Right hindlimb (tissue), 1 donor: ENCODE results near the gene LIN7C.
A peak's percentile ranks its signal among the peaks of the same experiment; 100 is the strongest.

Source experiments
- DNase-seq: peaks from one replicate; pipeline ENCODE4 v3.0.0-alpha.2; 2018

Gene LIN7C

DNA sequence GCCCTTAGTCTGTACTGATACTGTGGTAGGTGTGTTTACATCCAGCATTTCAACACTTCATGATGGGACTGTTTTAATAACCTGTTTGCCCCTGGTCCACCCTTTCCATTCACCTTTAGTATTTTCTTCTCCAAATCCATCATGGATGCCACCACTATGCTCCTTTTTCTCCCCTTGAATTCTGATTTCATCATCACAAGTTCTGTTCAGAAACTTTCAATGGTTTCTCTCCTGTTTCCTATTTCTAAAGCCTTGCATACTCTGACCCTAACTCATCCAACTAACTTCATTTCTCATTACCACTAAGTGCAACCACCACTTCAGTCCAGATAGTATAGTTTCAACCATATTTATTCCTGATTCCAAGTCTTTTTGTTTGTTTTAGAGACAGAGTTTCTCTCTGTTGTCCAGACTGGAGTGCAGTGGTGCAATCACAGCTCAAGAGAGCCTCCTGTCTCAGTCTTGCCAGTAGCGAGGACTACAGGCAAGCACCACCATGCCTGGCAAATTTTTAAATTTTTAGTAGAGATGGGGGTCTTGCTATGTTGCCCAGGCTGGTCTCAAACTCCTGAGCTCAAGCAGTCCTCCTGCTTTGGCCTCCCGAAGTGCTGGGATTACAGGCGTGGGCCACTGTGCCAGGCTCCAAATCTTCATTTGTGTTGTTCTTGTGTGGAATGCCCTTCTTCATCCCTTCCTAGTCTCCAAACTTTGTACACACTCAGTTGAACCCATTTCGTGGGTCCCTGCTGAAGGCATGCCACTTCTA is 1.2 kb upstream of the LIN7C start:
- no peak for DNase-seq

DNA sequence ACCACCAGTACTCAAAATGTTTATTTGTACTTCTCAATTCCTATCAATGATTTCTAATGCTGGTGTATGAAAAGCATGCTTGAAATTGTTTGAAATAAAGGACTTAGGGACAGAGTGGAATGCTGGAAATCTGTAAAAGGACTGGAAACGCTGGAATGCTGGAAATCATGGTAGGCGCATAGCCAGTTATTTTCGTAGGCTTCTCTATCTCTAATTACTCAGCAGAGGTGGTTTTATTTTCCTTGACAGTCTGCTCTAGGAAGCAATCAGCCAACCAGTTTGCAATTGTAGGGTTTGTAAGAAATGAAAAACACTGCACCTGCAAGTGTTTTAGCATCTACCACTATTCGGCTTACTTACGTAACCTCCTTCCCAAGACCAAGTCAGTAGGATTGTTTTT is 788 bp downstream of the LIN7C start:
- no peak for DNase-seq

DNA sequence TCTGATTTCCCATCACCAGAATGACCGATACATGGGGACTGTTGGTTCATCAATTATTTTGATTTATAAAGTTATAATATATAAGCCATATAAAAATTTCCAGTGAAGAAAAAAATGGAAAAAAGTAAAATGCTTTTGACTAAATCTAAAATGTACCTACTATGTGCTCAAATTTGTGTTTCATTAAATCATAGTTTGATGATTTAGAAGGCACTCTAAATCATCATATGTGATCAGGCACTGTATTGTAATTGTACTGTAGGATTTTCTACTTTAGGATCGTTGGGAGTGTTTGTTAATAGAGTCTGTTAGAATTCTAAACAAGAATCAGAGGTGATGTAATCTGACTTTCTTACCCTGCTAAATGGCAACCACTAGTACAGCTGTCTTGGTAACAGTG is 2.4 kb downstream of the LIN7C start:
- DNase-seq = no peak

DNA sequence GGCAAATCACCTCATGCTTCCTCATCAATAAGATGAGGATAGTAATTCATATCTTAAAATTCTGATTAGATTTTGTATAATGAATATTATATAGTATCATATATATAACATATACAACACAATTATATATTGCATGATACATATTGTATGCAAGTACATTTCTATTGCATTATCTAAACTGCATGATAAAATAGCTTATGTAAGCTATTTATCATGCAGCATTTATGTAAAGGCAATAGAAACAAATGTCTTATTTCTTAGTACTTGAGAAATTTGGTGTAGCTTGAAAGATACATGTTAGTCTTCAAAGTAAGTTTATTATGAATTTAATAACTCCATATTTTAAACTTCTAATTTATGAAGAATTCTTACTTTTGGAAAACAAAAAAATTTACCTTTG is 5.5 kb downstream of the LIN7C start:
- no peak for DNase-seq

DNA sequence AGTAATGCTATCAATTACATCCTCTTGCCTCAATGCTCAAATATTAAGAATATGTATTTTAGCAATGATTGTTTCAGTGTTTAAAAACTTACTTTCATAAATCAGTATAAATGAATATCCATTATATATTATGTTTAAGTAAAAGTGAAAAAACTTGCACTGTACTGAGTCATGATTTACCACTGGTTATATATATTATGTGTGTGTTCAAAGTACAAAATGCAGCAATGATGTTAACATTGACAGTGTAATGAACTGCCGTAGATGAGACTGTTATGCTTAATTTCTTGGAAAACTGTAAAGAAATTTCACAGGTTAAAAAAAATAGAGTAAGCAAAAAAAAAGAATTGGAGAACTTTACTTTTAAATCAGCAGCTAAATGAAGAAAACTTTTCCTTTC is 8.7 kb downstream of the LIN7C start:
- no peak for DNase-seq

DNA sequence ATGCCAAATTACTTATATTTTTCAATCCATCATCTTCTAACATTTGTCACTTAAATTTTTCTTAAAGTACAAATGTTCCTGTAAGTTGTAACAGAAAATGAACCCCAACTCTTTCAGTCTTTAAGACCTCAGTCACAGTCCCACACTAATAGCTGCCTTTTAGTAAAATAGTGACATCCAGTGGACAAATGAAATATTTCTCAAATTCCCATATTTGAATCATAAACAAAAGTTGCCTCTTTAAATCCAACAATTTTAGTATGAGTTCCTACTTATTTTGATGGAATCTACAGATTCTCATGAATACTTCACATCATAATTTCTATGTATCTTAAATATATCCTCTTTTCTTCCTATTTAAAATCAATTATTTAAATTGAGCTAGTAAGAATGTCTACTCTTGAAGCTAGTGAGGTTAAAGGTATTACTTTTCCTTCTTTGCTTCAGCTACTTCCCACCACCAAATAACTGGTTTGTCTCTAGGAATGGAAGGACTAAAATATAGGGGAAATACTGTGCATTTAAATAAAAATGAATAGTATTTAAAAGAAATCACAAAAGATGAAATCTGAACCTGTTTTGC is 9.2 kb downstream of the LIN7C start:
- DNase-seq = no peak

DNA sequence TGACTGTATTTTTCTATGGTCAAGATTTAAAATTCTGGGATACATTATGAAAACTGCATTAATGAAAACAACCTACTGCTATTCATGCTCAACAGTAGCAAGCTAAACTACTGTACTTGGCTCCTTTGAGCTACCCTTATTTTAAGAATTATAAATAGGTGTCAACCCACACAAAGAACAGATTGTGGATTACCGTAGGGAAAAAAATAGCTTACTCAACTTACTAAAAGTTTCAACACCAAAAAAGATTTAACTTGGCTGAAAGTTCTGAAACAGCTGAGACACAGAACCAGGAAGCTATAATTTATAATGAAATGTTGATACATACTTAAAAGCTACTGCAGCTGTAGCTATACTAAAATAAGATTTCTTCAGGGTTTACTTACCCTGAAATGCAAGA is 10.1 kb downstream of the LIN7C start:
- no peak for DNase-seq

DNA sequence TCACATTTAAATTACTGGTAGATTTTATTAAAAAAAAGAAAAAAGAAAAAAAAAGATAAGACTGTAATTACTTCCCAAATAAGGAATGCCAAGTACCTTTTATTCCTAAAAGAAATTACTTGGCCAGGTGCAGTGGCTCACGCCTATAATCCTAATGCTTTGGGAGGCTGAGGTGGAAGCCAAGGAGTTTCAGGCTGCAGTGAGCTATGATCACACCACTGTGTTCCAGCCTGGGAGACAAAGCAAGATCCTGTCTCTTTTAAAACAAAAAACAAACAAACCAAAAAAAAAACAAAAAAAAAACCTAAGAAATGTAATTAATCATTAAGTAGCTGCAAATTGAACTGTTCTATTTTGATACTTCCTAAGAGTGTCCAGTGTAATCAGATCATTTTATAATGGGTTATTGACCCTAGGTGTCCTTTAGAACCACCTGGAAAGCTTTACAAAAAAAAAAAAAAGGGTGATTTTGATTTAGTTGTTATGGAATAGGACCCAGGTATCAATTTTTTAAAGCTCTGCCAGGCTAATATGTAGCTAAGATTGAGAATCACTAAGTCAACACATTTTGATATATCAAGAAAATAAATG is 10.8 kb downstream of the LIN7C start:
- no peak for DNase-seq

DNA sequence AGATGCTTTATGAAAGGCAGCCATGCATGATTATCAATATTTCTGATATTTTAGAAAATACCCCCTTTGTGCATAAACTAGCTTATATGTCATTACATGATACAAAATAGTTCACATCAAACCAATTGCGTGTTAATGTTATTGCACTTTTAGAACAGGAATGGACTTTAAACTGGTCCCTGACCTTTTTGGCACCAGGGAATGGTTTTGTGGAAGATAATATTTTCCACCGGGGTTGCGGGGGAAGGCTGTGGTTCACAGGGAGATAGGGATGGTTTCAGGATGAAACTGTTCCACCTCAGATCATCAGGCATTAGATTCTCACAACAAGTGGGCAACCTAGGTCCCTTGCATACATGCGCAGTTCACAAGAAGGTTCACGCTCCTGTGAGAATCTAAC is 17.5 kb downstream of the LIN7C start:
- DNase-seq = no peak

DNA sequence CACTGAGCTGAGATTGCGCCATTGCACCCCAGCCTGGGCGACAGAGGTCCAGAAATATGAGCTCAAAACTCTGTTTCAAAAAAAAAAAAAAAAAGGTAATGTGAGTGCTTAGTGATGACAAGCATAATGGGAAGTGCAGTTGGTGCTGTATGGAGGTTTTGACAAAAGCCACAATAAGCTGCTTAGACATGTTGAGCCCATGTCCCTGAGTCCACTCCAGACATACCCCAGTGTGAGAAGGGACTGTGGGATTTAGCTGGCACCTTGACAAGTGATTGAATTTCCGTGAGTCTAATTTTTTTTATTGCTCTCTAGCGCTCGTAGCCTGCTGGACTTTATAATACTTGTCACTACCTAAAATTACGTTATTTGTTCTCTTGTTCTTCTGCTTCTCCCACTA is 18.9 kb downstream of the LIN7C start:
- DNase-seq = no peak

DNA sequence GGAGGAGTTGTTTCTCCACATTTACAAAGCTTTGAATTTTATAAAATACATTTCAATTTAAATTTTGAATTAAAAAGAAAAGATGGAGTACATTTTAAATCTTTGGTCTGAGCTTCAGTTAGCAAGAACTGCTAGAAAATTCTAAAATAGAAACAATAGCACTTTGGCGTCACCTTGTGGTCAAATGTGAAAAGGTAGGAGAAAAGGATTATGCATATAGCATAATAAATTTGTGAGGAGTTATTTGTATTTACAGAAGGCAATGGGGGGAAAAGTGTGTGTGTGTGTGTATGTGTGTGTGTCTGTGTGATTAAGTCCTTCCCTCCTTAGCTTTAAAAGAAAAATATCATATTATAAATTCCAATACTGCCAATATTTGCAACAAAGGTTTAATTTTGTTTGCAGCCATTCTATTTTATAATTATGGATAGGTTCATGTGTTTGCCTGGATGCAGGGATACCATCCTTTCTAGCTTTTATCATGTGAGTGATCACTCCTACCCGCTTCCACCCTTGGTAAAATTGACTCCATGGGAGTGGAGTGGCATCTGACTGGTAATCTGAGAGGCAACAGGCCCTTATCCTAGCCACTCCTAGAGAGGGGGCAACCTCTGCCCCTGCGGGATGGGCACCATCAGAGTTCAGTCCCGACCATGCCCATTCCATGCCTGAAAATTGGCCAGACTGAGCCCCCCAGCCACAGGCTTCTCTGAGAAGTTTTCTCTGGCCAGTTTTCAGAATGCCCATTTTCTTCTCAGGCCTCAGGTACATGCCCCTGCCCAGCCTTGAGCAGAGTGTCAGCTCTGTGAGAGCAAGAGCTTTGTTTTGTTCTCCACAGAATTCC is 20.4 kb downstream of the LIN7C start:
- DNase-seq = no peak

DNA sequence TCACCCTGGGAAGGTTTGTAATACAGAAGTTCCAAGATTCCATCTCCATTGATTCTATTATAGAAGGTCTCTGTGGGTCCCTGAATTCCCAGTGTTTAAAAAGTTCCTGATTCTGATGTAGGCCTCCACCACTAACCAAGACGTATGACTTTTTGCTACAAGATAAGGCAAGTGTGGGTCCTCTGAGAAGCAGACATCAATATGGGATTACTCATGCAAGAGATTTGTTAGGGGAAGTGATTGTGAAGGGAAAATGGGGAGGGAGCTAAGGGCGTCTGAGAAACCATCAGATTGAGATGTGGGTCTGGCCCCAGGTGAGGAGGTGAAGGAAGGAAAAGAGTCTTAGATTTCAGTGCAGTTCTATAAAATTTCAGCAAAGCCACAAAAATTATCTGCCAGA is 23.8 kb downstream of the LIN7C start:
- DNase-seq = no peak

DNA sequence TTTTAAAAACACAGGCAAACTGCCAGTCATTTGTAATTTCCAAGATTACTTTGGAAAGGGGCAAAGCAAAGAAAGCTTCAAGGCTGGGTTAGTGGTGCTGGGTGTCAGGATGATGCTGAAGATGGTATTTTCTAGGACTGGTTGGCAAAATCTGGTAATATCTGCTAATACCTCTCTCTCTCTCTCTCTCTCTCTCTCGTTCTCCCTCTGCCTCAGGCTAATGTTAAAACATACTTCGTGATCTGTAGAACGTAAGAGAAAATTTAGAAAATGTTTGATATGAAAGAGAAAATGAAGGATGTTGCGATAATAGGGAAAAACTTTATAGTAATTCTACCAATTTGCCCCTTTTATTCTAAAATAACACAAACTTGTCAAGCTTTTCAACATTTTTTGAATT is 24.6 kb downstream of the LIN7C start:
- DNase-seq = no peak

DNA sequence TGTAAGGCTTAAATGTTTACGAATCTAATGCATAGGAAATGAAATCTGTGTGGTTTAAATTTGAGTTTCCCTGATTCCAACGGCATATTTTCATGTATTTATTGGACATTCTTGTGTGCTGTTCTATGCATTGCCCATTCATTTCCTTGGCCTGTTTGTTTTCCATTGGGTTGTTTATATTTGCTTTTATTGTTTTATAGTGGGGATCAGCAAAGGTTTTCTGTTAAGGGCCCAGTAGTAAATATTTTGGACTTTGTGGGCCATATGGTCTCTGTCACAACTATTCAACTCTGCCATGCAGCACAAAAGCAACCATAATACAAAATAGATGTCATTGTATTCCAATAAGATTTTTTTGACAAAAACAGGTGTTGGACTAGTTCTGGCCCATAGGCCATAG is 28.7 kb downstream of the LIN7C start:
- DNase-seq = no peak

DNA sequence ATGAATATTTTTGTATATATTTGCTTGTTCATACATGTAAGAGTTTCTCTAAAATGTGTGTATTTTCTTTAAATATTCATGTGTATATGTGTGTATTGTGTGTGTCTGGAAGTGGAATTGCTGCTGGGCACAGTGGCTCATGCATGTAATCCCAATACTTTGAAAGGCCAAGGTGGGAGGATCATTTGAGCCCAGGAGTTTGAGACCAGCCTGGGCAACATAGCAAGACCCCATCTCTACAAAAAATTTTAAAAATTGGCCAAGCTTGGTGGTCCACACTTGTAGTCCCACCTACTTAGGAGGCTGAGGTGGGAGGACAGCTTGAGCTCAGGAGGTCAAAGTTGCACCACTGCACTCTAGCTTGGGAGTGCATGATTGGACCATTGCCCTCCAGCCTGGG is 29.3 kb downstream of the LIN7C start:
- no peak for DNase-seq

DNA sequence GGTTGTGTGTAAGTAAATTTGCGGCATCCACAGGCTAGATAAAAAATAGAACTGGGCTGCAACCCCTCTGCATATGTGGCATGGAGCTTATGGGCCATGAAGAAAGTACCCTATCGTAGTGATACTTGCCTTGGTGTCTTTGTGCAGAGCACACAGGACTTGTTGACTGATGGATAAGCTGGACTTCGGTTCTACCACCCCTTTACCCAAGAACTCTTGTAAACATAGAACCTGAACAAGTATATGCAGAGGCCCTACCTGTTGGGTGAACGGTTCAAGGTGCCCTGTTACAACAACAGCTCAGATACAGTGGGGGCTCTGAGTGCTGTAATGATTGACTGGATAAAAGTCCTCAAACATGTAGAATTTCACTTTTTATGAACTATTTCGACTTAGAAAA is 30.9 kb downstream of the LIN7C start:
- no peak for DNase-seq

DNA sequence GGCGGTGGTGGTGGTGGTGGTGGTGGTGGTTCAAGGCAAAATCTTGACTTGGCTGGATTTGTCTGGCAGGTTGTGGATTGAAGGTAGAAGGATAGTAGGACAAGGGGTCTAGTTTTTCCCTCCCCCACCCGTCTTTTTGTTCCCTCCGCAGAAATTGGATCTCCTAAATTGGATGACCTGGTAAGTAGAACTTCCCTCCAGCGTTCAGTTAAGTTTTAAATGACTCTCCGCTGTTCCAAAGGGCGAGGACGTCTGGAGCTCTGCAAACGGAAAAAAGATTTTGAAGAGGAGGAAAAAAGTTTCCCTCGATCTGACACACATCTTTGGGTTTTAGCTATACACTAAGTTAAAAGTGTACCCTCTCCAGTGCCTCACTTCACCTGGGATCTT is 33.6 kb downstream of the LIN7C start:
- no peak for DNase-seq

DNA sequence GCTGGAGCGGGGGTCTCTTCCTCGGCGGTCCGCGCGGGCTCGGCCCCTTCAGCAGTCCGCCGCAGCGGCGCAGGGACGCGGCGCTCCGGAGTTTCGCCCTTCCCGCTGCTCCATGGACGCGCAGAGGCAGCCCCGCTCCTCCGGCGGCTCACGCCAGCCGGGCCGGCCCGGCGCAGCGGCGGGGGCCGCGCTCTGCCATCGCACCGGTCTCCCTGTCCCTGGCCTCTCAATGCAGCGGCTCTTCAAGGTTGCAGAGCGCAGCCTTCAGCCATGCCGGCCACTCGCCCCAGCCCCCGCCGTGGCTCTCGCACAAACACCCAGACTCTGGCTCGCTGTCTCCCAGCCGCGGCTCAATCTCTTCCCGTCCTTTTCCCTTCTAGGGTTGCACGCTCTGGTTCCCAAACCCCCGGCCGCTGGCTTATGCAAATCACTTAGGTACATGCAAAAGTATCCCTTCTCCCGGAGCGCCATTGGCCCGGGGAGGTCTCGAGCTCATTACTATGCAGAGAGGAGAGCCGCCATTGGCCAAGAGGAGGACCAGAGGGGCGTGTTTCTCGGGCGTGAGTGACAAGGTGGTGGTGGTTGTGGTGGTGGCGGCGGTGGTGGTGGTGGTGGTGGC is 34.1 kb downstream of the LIN7C start, which contains the start of gene LGR4:
LGR4 (minus strand) TSS at position 393 of the 619 bp plus-strand sequence. CDS start 488 bp downstream, outside the sequence.
- DNase-seq = peak; percentile 96

DNA sequence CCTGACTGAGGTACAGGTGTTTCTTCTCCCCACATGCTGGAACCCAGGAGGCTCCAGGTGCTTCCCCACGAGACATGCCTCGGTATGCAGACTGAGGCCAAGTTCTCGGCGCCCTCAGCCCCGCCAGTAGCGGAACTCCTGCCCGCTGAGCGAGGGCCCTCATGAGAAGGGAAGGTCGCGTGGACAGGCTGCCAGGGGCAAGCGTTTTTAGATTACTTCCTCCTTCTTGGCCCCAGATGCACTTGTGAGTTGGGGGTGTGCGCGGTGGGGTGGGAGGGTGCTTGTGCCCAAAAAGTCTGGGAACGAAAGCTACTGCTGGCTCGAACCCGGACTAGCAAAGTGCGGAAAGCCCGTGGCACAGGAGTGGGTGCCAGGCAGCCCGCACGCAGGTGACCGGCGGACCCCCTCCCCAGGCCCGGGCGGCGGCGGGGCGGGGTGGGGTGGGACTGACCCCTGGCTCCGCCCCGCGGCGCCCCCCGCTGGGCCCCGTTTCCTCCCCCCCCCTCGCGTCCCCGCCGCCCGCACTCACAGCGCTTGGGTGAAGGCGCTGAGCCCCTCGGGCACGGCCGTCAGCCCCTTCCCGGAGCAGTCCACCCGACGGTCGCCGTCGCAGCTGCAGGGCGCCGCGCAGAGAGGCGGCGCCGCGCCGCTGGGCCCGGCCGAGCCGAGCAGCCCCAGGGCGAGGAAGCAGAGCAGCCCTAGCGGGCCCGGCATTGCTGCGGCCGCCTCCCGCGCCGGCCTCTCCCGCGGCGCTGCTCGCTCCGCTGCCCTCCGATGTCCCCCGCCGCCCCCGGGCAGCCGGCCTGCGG is 34.8 kb downstream of the LIN7C start:
- DNase-seq = peak; percentile 69

DNA sequence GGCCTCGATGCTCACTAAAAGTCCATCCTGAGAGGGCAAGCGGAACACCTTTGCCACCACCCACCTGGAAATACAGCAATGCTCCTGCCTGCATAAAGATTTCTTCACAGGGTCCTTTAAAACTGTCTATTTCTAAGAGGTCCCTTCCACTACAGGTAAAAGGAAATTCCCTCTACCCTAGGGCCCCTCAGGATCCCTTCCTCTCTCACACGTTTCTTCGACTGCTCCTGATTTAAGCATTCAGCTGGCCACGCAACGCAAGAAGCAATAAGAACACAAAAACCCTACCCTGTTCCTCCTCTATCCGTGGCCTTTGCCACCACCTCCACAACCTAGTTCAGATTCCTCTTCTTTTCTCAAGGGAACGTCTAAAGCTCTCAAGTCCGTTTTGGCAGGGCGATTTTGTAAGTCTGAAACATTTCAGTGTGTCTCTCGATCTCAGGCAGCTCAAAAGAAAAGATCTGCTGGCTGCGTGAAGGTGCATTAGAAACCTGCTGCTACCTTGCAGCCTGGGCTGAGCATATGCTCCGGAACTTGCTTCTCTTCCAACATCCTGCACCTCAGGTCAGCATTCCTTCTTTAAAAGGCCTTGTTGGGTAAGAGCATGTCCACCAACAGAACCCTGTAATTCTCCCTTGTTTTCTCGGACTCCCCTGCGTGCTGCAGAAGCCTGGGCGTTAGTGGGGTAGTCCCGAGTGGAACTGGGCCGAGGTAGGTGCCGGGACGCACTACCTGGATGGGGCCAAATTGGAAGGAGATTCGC is 35.6 kb downstream of the LIN7C start:
- no peak for DNase-seq

DNA sequence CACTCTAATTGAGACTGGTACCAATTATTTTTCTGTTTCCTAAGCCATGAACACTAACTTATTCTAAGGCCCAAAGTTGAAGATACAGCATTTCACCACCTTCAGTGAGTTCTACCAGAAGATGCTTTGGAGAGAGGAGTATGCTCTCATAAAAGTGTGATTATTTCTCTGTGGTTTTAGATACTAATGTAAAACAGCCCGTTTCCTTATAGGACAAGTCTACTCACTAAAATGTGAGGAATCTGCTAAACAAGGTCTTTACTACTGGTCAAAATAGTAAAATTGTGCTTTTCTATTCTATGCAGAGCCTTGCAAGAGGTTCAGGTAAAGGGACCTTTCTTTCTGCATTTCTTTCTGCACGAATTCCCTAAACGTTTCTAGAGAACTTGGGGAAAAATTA is 36.4 kb downstream of the LIN7C start:
- no peak for DNase-seq
